Spleen (tissue), 11 donors: Measurements from ENCODE around the gene GALNT12. TPM values are rescaled to one million over a fixed set of nuclear protein-coding genes. Genes with fewer than 3 reads are reported as not detected.

ENCODE experiments used
- DNase-seq: peaks from one replicate; pipeline ENCODE4 v3.0.0-alpha.2; 2020
- H3K27ac ChIP-seq, 8 donors: fragments of 200-600 bp; sonication (generic) in 7 of 8; 1 replicate in 4 of 8; 2 replicates in 4 of 8; pipeline versions ENCODE4 v1.5.0 to v1.8.0; 2016 to 2021; ENCODE audit warnings: inconsistent platforms in 4 of 8, mild to moderate bottlenecking in 4 of 8, moderate library complexity in 1 of 8
- H3K27me3 ChIP-seq, 7 donors: fragments of 200-600 bp; sonication (generic) in 6 of 7; replicated peaks in 1 of 7; 1 replicate in 4 of 7; 2 replicates in 3 of 7; pipeline versions ENCODE4 v1.5.0 to v1.8.0; 2016 to 2021; ENCODE audit warnings: inconsistent platforms in 3 of 7, mild to moderate bottlenecking in 1 of 7
- H3K36me3 ChIP-seq, 6 donors: fragments of 200-600 bp; sonication (generic) in 5 of 6; 1 replicate in 4 of 6; 2 replicates in 2 of 6; pipeline versions ENCODE4 v1.5.0 to v1.8.0; 2016 to 2021; ENCODE audit warnings: inconsistent platforms in 2 of 6
- H3K4me1 ChIP-seq, 6 donors: fragments of 200-600 bp; sonication (generic) in 5 of 6; 1 replicate in 3 of 6; 2 replicates in 3 of 6; pipeline versions ENCODE4 v1.5.0 to v1.8.0; 2016 to 2021; ENCODE audit warnings: inconsistent platforms in 3 of 6
- H3K4me3 ChIP-seq, 8 donors: fragments of 200-600 bp; sonication (generic) in 7 of 8; 1 replicate in 4 of 8; 2 replicates in 4 of 8; pipeline versions ENCODE4 v1.5.0 to v1.8.0; 2016 to 2021; ENCODE audit warnings: inconsistent platforms in 4 of 8, mild to moderate bottlenecking in 4 of 8, moderate library complexity in 2 of 8
- H3K9me3 ChIP-seq, 8 donors: fragments of 200-600 bp; sonication (generic) in 7 of 8; 1 replicate in 4 of 8; 2 replicates in 4 of 8; pipeline versions ENCODE4 v1.5.0 to v1.8.0; 2016 to 2021; ENCODE audit warnings: inconsistent platforms in 4 of 8
- POLR2A ChIP-seq, 3 donors: fragments of 450-650 bp; IDR thresholded peaks; one replicate each; pipeline ENCODE4 v1.5.1; 2017; ENCODE audit warnings: antibody characterized with exemption in 3 of 3, mild to moderate bottlenecking in 1 of 3
- POLR2AphosphoS5 ChIP-seq, 3 donors: sonication (generic); formaldehyde crosslinking; IDR thresholded peaks; one replicate each; pipeline ENCODE4 v1.5.1; 2017; ENCODE audit warnings: antibody characterized with exemption in 3 of 3
- WGBS, 5 donors: extraction: QIAGEN DNeasy Blood & Tissue Kit in 3 of 5; methylation state at CpG; one replicate each; pipeline versions ENCODE4 v1.1.5 to v1.1.7; 2013 to 2018; 5-methylcytosine and 5-hydroxymethylcytosine counted together
- intact Hi-C: fragments of 100-400 bp; cut with DNase I; formaldehyde crosslinking; loops from one replicate; pipeline ENCODE4 v1.15.0; 2023; ENCODE audit warnings: low total_unique reads
- polyA plus RNA-seq, 3 donors: library from polyadenylated mRNA; stranded (reverse); fragments of 200-250 nt; gene quantifications; one replicate each; pipeline ENCODE4 v1.2.1, GENCODE V29; 2013
- total RNA-seq, 7 donors: library from RNA; depleted of rRNA in 3 of 7; stranded (reverse); fragments of >200 nt in 3 of 7; fragmentation: NEBNext Ultra II Directional in 4 of 7; extraction: Animal tissue kit (Norgen Biotek cat#: 25700) in 4 of 7; gene quantifications; one replicate each; pipeline versions ENCODE4 v1.1.0 to v1.2.1, GENCODE V29; 2016 to 2021
- TF ChIP-seq, protein P1 (sequence below), 11 experiments: fragments of 200-600 bp in 7 of 11; fragments of 450-650 bp in 4 of 11; sonication (generic) in 4 of 11; IDR thresholded peaks in 8 of 11; conservative IDR thresholded peaks in 3 of 11; 1 replicate in 7 of 11; 2 replicates in 4 of 11; pipeline versions ENCODE4 v1.4.0 to v1.8.0; 2016 to 2021; ENCODE audit warnings: antibody characterized with exemption in 11 of 11, inconsistent platforms in 4 of 11, mild to moderate bottlenecking in 1 of 11
- donor health status: healthy with polysubstance abuse.
- donor health status: DM: no; HTN: no; CAD: no; lungs with moderate emphysema.
- donor health status: DM: no; HTN: no; CAD: no.
- donor health status: Bipolar disorder and iron deficiency.
- donor health status: healthy.
- donor health status: DM: no; HTN: no; CAD: no.
- donor health status: DM: yes; HTN: yes; CAD: no.

Gene GALNT12
- total and polyA plus RNA-seq, 10 donors = 1.2 to 3.2 (median 2.5) TPM

DNA sequence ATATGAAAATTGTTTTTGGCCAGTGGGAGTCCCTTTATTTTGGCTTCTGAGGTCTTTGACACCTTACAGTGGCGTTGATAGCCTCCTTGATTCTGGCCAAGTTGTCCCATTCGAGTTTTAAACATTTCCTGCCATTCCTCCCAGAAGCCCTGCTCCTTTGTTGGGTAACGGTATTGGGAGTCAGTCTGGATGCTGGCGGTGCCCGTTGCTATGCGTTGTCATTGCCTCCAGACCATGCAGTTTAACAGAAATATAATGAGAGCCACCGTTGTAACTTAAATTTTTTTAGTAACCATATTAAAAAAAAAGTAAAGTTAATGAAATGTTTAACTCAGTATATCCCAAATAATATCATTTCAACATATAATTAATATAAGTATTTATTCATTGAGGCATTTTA lies 35.0 kb downstream of the GALNT12 start:
- H3K27ac ChIP-seq = no peak overlapping the region
- no peak overlapping the region for H3K4me3 ChIP-seq
- intact Hi-C loops = loop anchor here (10.0 kb wide), 1 partner anchor 302 kb away; no protein-coding TSS in a partner anchor
- H3K4me1 ChIP-seq = no peaks in the 10 kb centered on the region
- 81 to 94% (median 91%) methylated on average over 7 of the region's 7 CpGs for WGBS, 5 donors
- TF ChIP-seq POLR2A (IDR thresholded peaks at IDR 0.05) (no peak), POLR2AphosphoS5 (IDR thresholded peaks at IDR 0.05) (no peak)
- TF ChIP-seq, protein P1, sequence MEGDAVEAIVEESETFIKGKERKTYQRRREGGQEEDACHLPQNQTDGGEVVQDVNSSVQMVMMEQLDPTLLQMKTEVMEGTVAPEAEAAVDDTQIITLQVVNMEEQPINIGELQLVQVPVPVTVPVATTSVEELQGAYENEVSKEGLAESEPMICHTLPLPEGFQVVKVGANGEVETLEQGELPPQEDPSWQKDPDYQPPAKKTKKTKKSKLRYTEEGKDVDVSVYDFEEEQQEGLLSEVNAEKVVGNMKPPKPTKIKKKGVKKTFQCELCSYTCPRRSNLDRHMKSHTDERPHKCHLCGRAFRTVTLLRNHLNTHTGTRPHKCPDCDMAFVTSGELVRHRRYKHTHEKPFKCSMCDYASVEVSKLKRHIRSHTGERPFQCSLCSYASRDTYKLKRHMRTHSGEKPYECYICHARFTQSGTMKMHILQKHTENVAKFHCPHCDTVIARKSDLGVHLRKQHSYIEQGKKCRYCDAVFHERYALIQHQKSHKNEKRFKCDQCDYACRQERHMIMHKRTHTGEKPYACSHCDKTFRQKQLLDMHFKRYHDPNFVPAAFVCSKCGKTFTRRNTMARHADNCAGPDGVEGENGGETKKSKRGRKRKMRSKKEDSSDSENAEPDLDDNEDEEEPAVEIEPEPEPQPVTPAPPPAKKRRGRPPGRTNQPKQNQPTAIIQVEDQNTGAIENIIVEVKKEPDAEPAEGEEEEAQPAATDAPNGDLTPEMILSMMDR (IDR thresholded peaks at IDR 0.05 in 8 of 11, conservative IDR thresholded peaks at IDR 0.05 in 3 of 11) = no peak
- no peaks in the 10 kb centered on the region for H3K27me3 ChIP-seq
- DNase-seq = no peak
- H3K36me3 ChIP-seq = peaks cover 0 to 18% (median 0%) of the 10 kb centered on the region in 6 donors
- H3K9me3 ChIP-seq = no peaks in the 10 kb centered on the region

DNA sequence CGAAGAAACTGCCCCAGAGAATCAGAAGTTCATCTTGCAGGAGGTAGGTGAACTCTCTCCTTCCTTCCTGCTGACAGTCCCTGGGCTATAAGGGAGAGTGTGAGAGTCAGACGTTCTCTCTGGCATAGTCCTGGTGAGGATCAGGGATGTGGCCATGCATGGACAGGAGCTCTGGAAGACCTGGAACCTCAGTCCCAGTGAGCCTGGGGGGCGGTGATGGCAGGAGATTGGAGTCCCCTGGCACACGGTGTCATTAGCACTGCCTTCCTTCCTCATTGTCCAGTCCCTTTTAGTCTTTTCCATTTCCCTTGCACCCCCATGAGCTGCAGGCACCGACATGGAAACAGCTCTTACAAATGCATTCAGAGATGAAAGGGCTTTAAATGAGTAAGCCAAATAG lies 38.6 kb downstream of the GALNT12 start:
- DNase-seq = no peak
- no peak overlapping the region for H3K27ac ChIP-seq
- WGBS, 5 donors = 75 to 87% (median 79%) methylated on average over 5 of the region's 5 CpGs
- H3K9me3 ChIP-seq = no peaks in the 10 kb centered on the region
- H3K4me3 ChIP-seq = no peak overlapping the region
- no peaks in the 10 kb centered on the region for H3K27me3 ChIP-seq
- H3K36me3 ChIP-seq = peaks cover 0 to 11% (median 0%) of the 10 kb centered on the region in 6 donors
- no peak for TF ChIP-seq POLR2AphosphoS5 (IDR thresholded peaks at IDR 0.05)
- TF ChIP-seq POLR2A (IDR thresholded peaks at IDR 0.05) = no peak
- TF ChIP-seq, protein P1 (IDR thresholded peaks at IDR 0.05 in 8 of 11, conservative IDR thresholded peaks at IDR 0.05 in 3 of 11) = no peak
- intact Hi-C loops = loop anchor here (10.0 kb wide), 1 partner anchor 299 kb away; no protein-coding TSS in a partner anchor
- peaks cover 0 to 7% (median 2%) of the 10 kb centered on the region in 6 donors for H3K4me1 ChIP-seq

DNA sequence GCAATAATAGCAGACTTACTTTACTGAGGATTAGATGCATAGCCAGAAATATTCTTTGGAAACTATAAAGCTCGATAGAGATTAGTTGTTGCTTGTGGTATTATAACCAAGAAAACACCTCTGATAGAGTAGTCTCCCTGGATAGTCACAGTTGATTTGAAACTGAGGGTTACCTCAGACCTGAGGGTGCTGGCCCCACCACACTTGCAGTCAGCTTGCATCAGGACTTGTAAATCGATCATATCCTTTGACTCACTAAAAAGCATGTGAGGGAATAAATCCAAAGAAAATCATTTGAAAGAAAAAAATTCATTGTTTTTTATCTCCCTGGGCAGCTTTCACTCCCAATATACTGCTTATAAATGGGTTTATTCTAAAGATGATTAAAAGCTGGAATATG lies 39.4 kb downstream of the GALNT12 start:
- Histone ChIP-seq H3K9me3 (no peaks in the 10 kb centered on the region), H3K27me3 (no peaks in the 10 kb centered on the region), H3K27ac (no peak overlapping the region), H3K36me3 (peaks cover 0 to 11% (median 0%) of the 10 kb centered on the region in 6 donors), H3K4me3 (no peak overlapping the region), H3K4me1 (peaks cover 0 to 13% (median 2%) of the 10 kb centered on the region in 6 donors)
- intact Hi-C loops = loop anchor here (10.0 kb wide), 1 partner anchor 298 kb away; no protein-coding TSS in a partner anchor
- DNase-seq = no peak
- 87 to 94% (median 89%) methylated on average over 2 of the region's 2 CpGs for WGBS, 5 donors
- TF ChIP-seq POLR2AphosphoS5 (IDR thresholded peaks at IDR 0.05) (no peak), POLR2A (IDR thresholded peaks at IDR 0.05) (no peak)
- TF ChIP-seq, protein P1 (IDR thresholded peaks at IDR 0.05 in 8 of 11, conservative IDR thresholded peaks at IDR 0.05 in 3 of 11) = no peak

DNA sequence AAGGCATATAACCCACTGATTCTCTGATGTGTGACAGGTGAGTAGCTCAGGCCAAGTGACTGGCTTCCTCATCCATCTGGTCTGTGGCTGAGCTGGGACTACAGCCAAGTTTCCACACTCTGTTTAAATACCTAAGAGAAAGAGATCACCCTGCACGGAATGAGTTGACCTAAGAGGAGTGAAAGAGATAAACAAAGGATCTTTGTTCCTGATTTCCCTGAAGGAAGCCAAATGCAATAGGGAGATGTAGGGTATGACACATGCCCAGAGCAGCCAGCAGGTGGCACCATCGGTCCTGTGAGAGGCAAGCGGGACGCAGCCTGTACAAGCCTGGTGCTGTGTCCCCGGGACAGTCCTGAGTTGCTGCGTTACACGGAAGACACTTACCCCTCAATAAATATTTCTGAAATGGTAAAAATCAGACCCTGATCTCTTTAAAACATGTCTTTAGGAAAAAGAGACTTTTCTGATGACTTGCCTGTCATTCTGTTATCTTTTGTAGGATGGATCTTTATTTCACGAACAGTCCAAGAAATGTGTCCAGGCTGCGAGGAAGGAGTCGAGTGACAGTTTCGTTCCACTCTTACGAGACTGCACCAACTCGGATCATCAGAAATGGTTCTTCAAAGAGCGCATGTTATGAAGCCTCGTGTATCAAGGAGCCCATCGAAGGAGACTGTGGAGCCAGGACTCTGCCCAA lies 41.1 kb downstream of the GALNT12 start:
- no peaks in the 10 kb centered on the region for H3K9me3 ChIP-seq
- peak in 1 of 3 donors; percentile 27 for TF ChIP-seq POLR2AphosphoS5 (IDR thresholded peaks at IDR 0.05)
- TF ChIP-seq, protein P1 (IDR thresholded peaks at IDR 0.05 in 8 of 11, conservative IDR thresholded peaks at IDR 0.05 in 3 of 11) = peak; percentile 56 to 94 (median 86)
- TF ChIP-seq POLR2A (IDR thresholded peaks at IDR 0.05) = no peak
- intact Hi-C loops = loop anchor here (10.0 kb wide), 1 partner anchor 296 kb away; no protein-coding TSS in a partner anchor
- H3K27me3 ChIP-seq = peaks cover 0 to under 1% (median 0%) of the 10 kb centered on the region in 7 donors
- H3K4me1 ChIP-seq = peaks cover 0 to 20% (median 2%) of the 10 kb centered on the region in 6 donors
- DNase-seq = peak; percentile 94
- WGBS, 5 donors = 29 to 42% (median 36%) methylated on average over 16 of the region's 16 CpGs
- H3K36me3 ChIP-seq = peaks cover 0 to 11% (median 0%) of the 10 kb centered on the region in 6 donors
- H3K27ac ChIP-seq = no peak overlapping the region
- peak overlapping the region in 3 of 8 donors; percentile 2 to 25 (median 2) for H3K4me3 ChIP-seq
